NCI-H2227 (cell line): Measurements from ENCODE around the gene EFNA5.
A peak's percentile ranks its signal among the peaks of the same experiment; 100 is the strongest.

Experiments used
- DNase-seq: peaks from one replicate; lab custom pipeline; 2025; ENCODE audit not compliant: unreplicated experiment; lab: John Stamatoyannopoulos, UW

The EFNA5 gene

GRCh38 chr5:107551088-107551487 lies 119.6 kb downstream of the EFNA5 start:
- DNase-seq, result no peak

GRCh38 chr5:107549567-107549966 lies 121.2 kb downstream of the EFNA5 start:
- no peak for DNase-seq

GRCh38 chr5:107548477-107548876 lies 122.3 kb downstream of the EFNA5 start:
- no peak for DNase-seq

- no peak for DNase-seq
Observed at GRCh38 chr5:107546719-107547118, 124.0 kb downstream of the EFNA5 start.

- DNase-seq, result no peak
Observed at GRCh38 chr5:107545486-107545885, 125.3 kb downstream of the EFNA5 start.

- DNase-seq, result no peak
Observed at GRCh38 chr5:107544967-107545366, 125.8 kb downstream of the EFNA5 start.

- no peak for DNase-seq
Observed at GRCh38 chr5:107544476-107544875, 126.3 kb downstream of the EFNA5 start.

GRCh38 chr5:107543868-107544267 lies 126.9 kb downstream of the EFNA5 start:
- peak; percentile 14 for DNase-seq

GRCh38 chr5:107542831-107543231 lies 127.9 kb downstream of the EFNA5 start:
- DNase-seq, result peak; percentile 2

GRCh38 chr5:107542428-107542827 lies 128.3 kb downstream of the EFNA5 start:
- peak; percentile 35 for DNase-seq

GRCh38 chr5:107541400-107541799 lies 129.3 kb downstream of the EFNA5 start:
- no peak for DNase-seq

GRCh38 chr5:107539726-107540330 lies 130.9 kb downstream of the EFNA5 start:
- DNase-seq, result no peak

GRCh38 chr5:107538805-107539445 lies 131.8 kb downstream of the EFNA5 start:
- no peak for DNase-seq

GRCh38 chr5:107538331-107538730 lies 132.4 kb downstream of the EFNA5 start:
- DNase-seq, result no peak

- no peak for DNase-seq
Observed at GRCh38 chr5:107535849-107536248, 134.9 kb downstream of the EFNA5 start.

GRCh38 chr5:107533910-107534876 lies 136.5 kb downstream of the EFNA5 start:
- DNase-seq, result no peak

- no peak for DNase-seq
Observed at GRCh38 chr5:107532916-107533315, 137.8 kb downstream of the EFNA5 start.

GRCh38 chr5:107532169-107532878 lies 138.4 kb downstream of the EFNA5 start:
- DNase-seq, result no peak

- no peak for DNase-seq
Observed at GRCh38 chr5:107531308-107531707, 139.4 kb downstream of the EFNA5 start.

GRCh38 chr5:107529618-107530017 lies 141.1 kb downstream of the EFNA5 start:
- DNase-seq, result no peak

GRCh38 chr5:107526270-107526937 lies 144.3 kb downstream of the EFNA5 start:
- no peak for DNase-seq
